Stimulated activated CD4-positive, alpha-beta T cell treated with anti-CD3 and anti-CD28 coated beads, Interleukin-12 subunit alpha, Interleukin-12 subunit beta, amount 100 ng/mL, for 4 hours (primary cell): ENCODE results near the gene KATNB1.
"Not testable (repeated sequence)": the region's sequence is repeated elsewhere in the genome, so short reads cannot be mapped to it uniquely, and the experiment has no call there.

Experiments used
- DNase-seq: peaks from one replicate; pipeline ENCODE4 v3.0.0-alpha.2; 2020

The KATNB1 gene

GRCh38 chr16:57727610-57728009 lies 8.0 kb upstream of the KATNB1 start:
- DNase-seq: no peak

- no peak for DNase-seq
These were observed 7.0 kb upstream of the KATNB1 start for GRCh38 chr16:57728336-57729181.

GRCh38 chr16:57729182-57729484 lies 6.4 kb upstream of the KATNB1 start:
- DNase-seq: no peak

- not testable (repeated sequence) for DNase-seq
These were observed 5.7 kb upstream of the KATNB1 start for GRCh38 chr16:57729852-57730251.

GRCh38 chr16:57730771-57731730 lies 4.5 kb upstream of the KATNB1 start:
- DNase-seq: no peak

GRCh38 chr16:57732037-57732436 lies 3.5 kb upstream of the KATNB1 start:
- no peak for DNase-seq

GRCh38 chr16:57732714-57733113 lies 2.9 kb upstream of the KATNB1 start:
- no peak for DNase-seq

- no peak for DNase-seq
These were observed 1.2 kb upstream of the KATNB1 start for GRCh38 chr16:57734308-57734924.

- peak; percentile 96 for DNase-seq
These were observed 430 bp upstream of the KATNB1 start for GRCh38 chr16:57734925-57735754.

- DNase-seq: no peak
These were observed 1.1 kb downstream of the KATNB1 start for GRCh38 chr16:57736419-57737351.

- DNase-seq: no peak
These were observed 3.3 kb downstream of the KATNB1 start for GRCh38 chr16:57738844-57739243.

- no peak for DNase-seq
These were observed 4.3 kb downstream of the KATNB1 start for GRCh38 chr16:57739756-57740422.

- no peak for DNase-seq
These were observed 5.0 kb downstream of the KATNB1 start for GRCh38 chr16:57740423-57741071.

- no peak for DNase-seq
These were observed 6.2 kb downstream of the KATNB1 start for GRCh38 chr16:57741660-57742191.

- no peak for DNase-seq
These were observed 7.0 kb downstream of the KATNB1 start for GRCh38 chr16:57742543-57742942.

- no peak for DNase-seq
These were observed 7.9 kb downstream of the KATNB1 start for GRCh38 chr16:57743458-57743857.

- DNase-seq: no peak
These were observed 8.5 kb downstream of the KATNB1 start for GRCh38 chr16:57743886-57744641.

- DNase-seq: no peak
These were observed 9.0 kb downstream of the KATNB1 start for GRCh38 chr16:57744642-57744903.

- no peak for DNase-seq
These were observed 10.2 kb downstream of the KATNB1 start for GRCh38 chr16:57745768-57746167.
